ENCODE measurements around the gene ARHGAP45.

The ARHGAP45 gene

GRCh38 chr19:1057176-1057855 is 9.7 kb upstream of the ARHGAP45 start:
- DNase-seq: no peak

- DNase-seq: no peak
These were observed 8.9 kb upstream of the ARHGAP45 start for GRCh38 chr19:1058112-1058511.

- no peak for DNase-seq
These were observed 6.3 kb upstream of the ARHGAP45 start for GRCh38 chr19:1060689-1061088.

- no peak for DNase-seq
These were observed 5.0 kb upstream of the ARHGAP45 start for GRCh38 chr19:1061987-1062386.

- no peak for DNase-seq
These were observed 4.5 kb upstream of the ARHGAP45 start for GRCh38 chr19:1062387-1063029.

- DNase-seq: peak; percentile 72
These were observed 3.7 kb upstream of the ARHGAP45 start for GRCh38 chr19:1063030-1063908.

- DNase-seq: no peak
These were observed 2.9 kb upstream of the ARHGAP45 start for GRCh38 chr19:1063909-1064660.

GRCh38 chr19:1064661-1065605 is 2.0 kb upstream of the ARHGAP45 start:
- DNase-seq: no peak

GRCh38 chr19:1065606-1066109 is 1.3 kb upstream of the ARHGAP45 start:
- no peak for DNase-seq

- DNase-seq: no peak
These were observed 668 bp upstream of the ARHGAP45 start for GRCh38 chr19:1066251-1066747.

GRCh38 chr19:1067341-1067957 is 482 bp downstream of the ARHGAP45 start:
- DNase-seq: peak; percentile 63

- peak; percentile 80 for DNase-seq
These were observed 1.3 kb downstream of the ARHGAP45 start for GRCh38 chr19:1068009-1069001.

- DNase-seq: peak; percentile 74
These were observed 2.2 kb downstream of the ARHGAP45 start for GRCh38 chr19:1069009-1069779.

GRCh38 chr19:1070576-1070930 is 3.6 kb downstream of the ARHGAP45 start:
- DNase-seq: no peak

- no peak for DNase-seq
These were observed 4.2 kb downstream of the ARHGAP45 start for GRCh38 chr19:1070931-1071791.

- no peak for DNase-seq
These were observed 5.5 kb downstream of the ARHGAP45 start for GRCh38 chr19:1072371-1073015.
